Measurements from ENCODE around the gene SOHLH1. TPM values are rescaled to one million over a fixed set of nuclear protein-coding genes. Genes with fewer than 3 reads are reported as not detected.

Gene SOHLH1
- total RNA-seq, 4 donors from 2014 or later: not detected

- H3K4me1 ChIP-seq: no peaks in the 10 kb centered on the region
- no peak overlapping the region for H3K27ac ChIP-seq
- WGBS, 2 donors: no CpG with 5 or more reads among the region's 16 CpGs
- H3K36me3 ChIP-seq: no peaks in the 10 kb centered on the region
- no peak for TF ChIP-seq POLR2A (IDR thresholded peaks at IDR 0.05)
- TF ChIP-seq, protein P1, sequence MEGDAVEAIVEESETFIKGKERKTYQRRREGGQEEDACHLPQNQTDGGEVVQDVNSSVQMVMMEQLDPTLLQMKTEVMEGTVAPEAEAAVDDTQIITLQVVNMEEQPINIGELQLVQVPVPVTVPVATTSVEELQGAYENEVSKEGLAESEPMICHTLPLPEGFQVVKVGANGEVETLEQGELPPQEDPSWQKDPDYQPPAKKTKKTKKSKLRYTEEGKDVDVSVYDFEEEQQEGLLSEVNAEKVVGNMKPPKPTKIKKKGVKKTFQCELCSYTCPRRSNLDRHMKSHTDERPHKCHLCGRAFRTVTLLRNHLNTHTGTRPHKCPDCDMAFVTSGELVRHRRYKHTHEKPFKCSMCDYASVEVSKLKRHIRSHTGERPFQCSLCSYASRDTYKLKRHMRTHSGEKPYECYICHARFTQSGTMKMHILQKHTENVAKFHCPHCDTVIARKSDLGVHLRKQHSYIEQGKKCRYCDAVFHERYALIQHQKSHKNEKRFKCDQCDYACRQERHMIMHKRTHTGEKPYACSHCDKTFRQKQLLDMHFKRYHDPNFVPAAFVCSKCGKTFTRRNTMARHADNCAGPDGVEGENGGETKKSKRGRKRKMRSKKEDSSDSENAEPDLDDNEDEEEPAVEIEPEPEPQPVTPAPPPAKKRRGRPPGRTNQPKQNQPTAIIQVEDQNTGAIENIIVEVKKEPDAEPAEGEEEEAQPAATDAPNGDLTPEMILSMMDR (IDR thresholded peaks at IDR 0.05): no peak
- intact Hi-C loops (cut with DNase I): no loop called here
- no peak overlapping the region for H3K4me3 ChIP-seq
- peaks cover 0 to 71% (median 0%) of the 10 kb centered on the region in 4 donors for H3K27me3 ChIP-seq
- H3K9me3 ChIP-seq: no peaks in the 10 kb centered on the region
- no peak for DNase-seq
Measured at GRCh38 chr9:135695036-135695435, 4.2 kb downstream of the SOHLH1 start.

GRCh38 chr9:135694414-135694813, 4.9 kb downstream of the SOHLH1 start:
- no peak for TF ChIP-seq POLR2A (IDR thresholded peaks at IDR 0.05)
- TF ChIP-seq, protein P1 (IDR thresholded peaks at IDR 0.05): no peak
- Histone ChIP-seq H3K27me3 (peaks cover 0 to 68% (median 0%) of the 10 kb centered on the region in 4 donors), H3K27ac (no peak overlapping the region), H3K4me3 (no peak overlapping the region), H3K9me3 (no peaks in the 10 kb centered on the region), H3K36me3 (no peaks in the 10 kb centered on the region), H3K4me1 (no peaks in the 10 kb centered on the region)
- no peak for DNase-seq
- intact Hi-C loops (cut with DNase I): no loop called here
- 31 to 43% methylated on average over 9 to 10 of the region's 18 CpGs for WGBS, 2 donors

DNA sequence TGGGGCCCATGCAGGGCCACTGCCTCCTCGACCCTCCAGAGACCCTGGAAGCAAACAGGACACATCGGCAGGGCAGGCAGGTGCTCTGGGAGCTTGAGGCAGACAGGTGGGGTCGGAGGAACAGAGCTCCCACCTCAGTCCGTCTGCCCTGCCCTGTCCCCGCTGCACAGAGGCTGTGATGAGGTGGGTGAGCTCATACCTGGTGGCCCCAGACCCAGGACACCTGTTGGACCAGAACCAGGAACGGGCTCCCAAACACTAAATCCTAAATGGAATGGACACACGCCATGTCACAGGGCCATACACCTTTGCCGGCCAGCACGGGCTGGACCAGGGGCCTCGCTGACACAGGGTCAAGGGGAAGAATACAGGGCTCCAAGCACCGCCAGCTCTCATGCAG, 5.5 kb downstream of the SOHLH1 start:
- H3K4me3 ChIP-seq: no peak overlapping the region
- H3K27me3 ChIP-seq: peaks cover 0 to 68% (median 0%) of the 10 kb centered on the region in 4 donors
- intact Hi-C loops (cut with DNase I): no loop called here
- no peaks in the 10 kb centered on the region for H3K9me3 ChIP-seq
- no peak for DNase-seq
- H3K27ac ChIP-seq: no peak overlapping the region
- no peaks in the 10 kb centered on the region for H3K36me3 ChIP-seq
- H3K4me1 ChIP-seq: no peaks in the 10 kb centered on the region
- 73 to 81% methylated on average over 2 to 6 of the region's 11 CpGs for WGBS, 2 donors
- no peak for TF ChIP-seq POLR2A (IDR thresholded peaks at IDR 0.05)
- TF ChIP-seq, protein P1 (IDR thresholded peaks at IDR 0.05): no peak

- intact Hi-C loops (cut with DNase I): no loop called here
- 44% methylated on average over 9 of the region's 16 CpGs; no CpG with 5 or more reads in 1 of the 2 donors for whole genome bisulfite sequencing, 2 donors
- DNase-seq: no peak
- no peaks in the 10 kb centered on the region for H3K4me1 ChIP-seq
- H3K9me3 ChIP-seq: no peaks in the 10 kb centered on the region
- no peak overlapping the region for H3K27ac ChIP-seq
- peaks cover 0 to 68% (median 0%) of the 10 kb centered on the region in 4 donors for H3K27me3 ChIP-seq
- no peaks in the 10 kb centered on the region for H3K36me3 ChIP-seq
- H3K4me3 ChIP-seq: no peak overlapping the region
- TF ChIP-seq, protein P1 (IDR thresholded peaks at IDR 0.05): no peak
- no peak for TF ChIP-seq POLR2A (IDR thresholded peaks at IDR 0.05)
Measured at GRCh38 chr9:135693265-135693664, 6.0 kb downstream of the SOHLH1 start.

- Histone ChIP-seq H3K27ac (no peak overlapping the region), H3K4me3 (no peak overlapping the region), H3K36me3 (no peaks in the 10 kb centered on the region), H3K4me1 (no peaks in the 10 kb centered on the region), H3K9me3 (no peaks in the 10 kb centered on the region), H3K27me3 (peaks cover 0 to 71% (median 0%) of the 10 kb centered on the region in 4 donors)
- no peak for DNase-seq
- WGBS, 2 donors: no CpG with 5 or more reads among the region's 11 CpGs
- TF ChIP-seq POLR2A (IDR thresholded peaks at IDR 0.05): no peak
- TF ChIP-seq, protein P1 (IDR thresholded peaks at IDR 0.05): no peak
- intact Hi-C loops (cut with DNase I): no loop called here
Measured at GRCh38 chr9:135692410-135692809, 6.9 kb downstream of the SOHLH1 start.

Measured in esophagus squamous epithelium (tissue), 5 donors.